ENCODE data around the gene PPP2R2D. TPM values are rescaled to one million over a fixed set of nuclear protein-coding genes. Genes with fewer than 3 reads are reported as not detected.
"Not testable (repeated sequence)": the region's sequence is repeated elsewhere in the genome, so short reads cannot be mapped to it uniquely, and the experiment has no call there.

Gene PPP2R2D
- total RNA-seq, 4 donors from 2014 or later: 39.2 to 79.0 (median 52.9) TPM

GRCh38 chr10:131882590-131883451, 18.0 kb upstream of the PPP2R2D start:
- 75 to 83% methylated on average over 9 to 10 of the region's 10 CpGs for WGBS, 2 donors (ENCODE audit: low coverage in 1 of 2)

GRCh38 chr10:131883621-131884393, 17.0 kb upstream of the PPP2R2D start:
- H3K27ac ChIP-seq; H3K9me3 ChIP-seq; DNase-seq; H3K27me3 ChIP-seq; intact Hi-C loops (cut with DNase I; ENCODE audit: low total_unique reads); H3K4me1 ChIP-seq; H3K4me3 ChIP-seq; H3K36me3 ChIP-seq: not testable (repeated sequence)
- in situ Hi-C loops (cut with MboI; ENCODE audit: low pct_ligation_motif_present in 1 of 4, low pct_unique_long_range_greater_than_20kb in 1 of 4, low sequenced_read_pairs in 3 of 4): loop anchor here in 2 of 4 donors (25.0 kb wide), 2 partner anchors 253 to 1697 kb away; no protein-coding TSS in a partner anchor
- 59% methylated on average over 5 of the region's 7 CpGs; no CpG with 5 or more reads in 1 of the 2 donors for WGBS, 2 donors (ENCODE audit: low coverage in 1 of 2)

More at GRCh38 chr10:131882590-131883451, 18.0 kb upstream of the PPP2R2D start:
- Histone ChIP-seq H3K27me3 (peaks cover 7% of the 10 kb centered on the region), H3K36me3 (no peaks in the 10 kb centered on the region), H3K27ac (no peak overlapping the region), H3K9me3 (no peaks in the 10 kb centered on the region), H3K4me3 (no peak overlapping the region), H3K4me1 (peaks cover 0 to 7% (median 0%) of the 10 kb centered on the region in 4 donors)
- TF ChIP-seq CTCF (IDR thresholded peaks at IDR 0.05) (no peak), POLR2AphosphoS5 (IDR thresholded peaks at IDR 0.05) (no peak), POLR2A (IDR thresholded peaks at IDR 0.05) (no peak), EP300 (IDR thresholded peaks at IDR 0.05; ENCODE audit: low read depth) (no peak)
- no peak for DNase-seq
- intact Hi-C loops (cut with DNase I; ENCODE audit: low total_unique reads): no loop called here
- in situ Hi-C loops (cut with MboI; ENCODE audit: low pct_ligation_motif_present in 1 of 4, low pct_unique_long_range_greater_than_20kb in 1 of 4, low sequenced_read_pairs in 3 of 4): loop anchor here in 2 of 4 donors (25.0 kb wide), 2 partner anchors 254 to 1696 kb away; no protein-coding TSS in a partner anchor

GRCh38 chr10:131885391-131886165, 15.2 kb upstream of the PPP2R2D start:
- intact Hi-C loops (cut with DNase I; ENCODE audit: low total_unique reads) (loop anchor here (5.0 kb wide), 3 partner anchors 137 to 257 kb away; no protein-coding TSS in a partner anchor), in situ Hi-C loops (cut with MboI; ENCODE audit: low pct_ligation_motif_present in 1 of 4, low pct_unique_long_range_greater_than_20kb in 1 of 4, low sequenced_read_pairs in 3 of 4) (loop anchor here in 3 of 4 donors (5.0 to 25.0 kb wide), 3 partner anchors 137 to 1698 kb away; no protein-coding TSS in a partner anchor)
- Histone ChIP-seq H3K4me3 (no peak overlapping the region), H3K36me3 (no peaks in the 10 kb centered on the region), H3K4me1 (peaks cover 0 to 7% (median 0%) of the 10 kb centered on the region in 4 donors), H3K27ac (no peak overlapping the region), H3K9me3 (no peaks in the 10 kb centered on the region), H3K27me3 (peaks cover 10% of the 10 kb centered on the region)
- 17% methylated on average over 19 of the region's 25 CpGs; no CpG with 5 or more reads in 1 of the 2 donors for WGBS, 2 donors (ENCODE audit: low coverage in 1 of 2)
- peak; percentile 82 for DNase-seq
- TF ChIP-seq POLR2A (IDR thresholded peaks at IDR 0.05): no peak
- TF ChIP-seq CTCF (IDR thresholded peaks at IDR 0.05): peak; percentile 94 to 98 (median 97)
- TF ChIP-seq POLR2AphosphoS5 (IDR thresholded peaks at IDR 0.05): no peak
- TF ChIP-seq EP300 (IDR thresholded peaks at IDR 0.05; ENCODE audit: low read depth): no peak

- Histone ChIP-seq H3K36me3 (no peaks in the 10 kb centered on the region), H3K27ac (no peak overlapping the region), H3K4me1 (peaks cover 0 to 7% (median 0%) of the 10 kb centered on the region in 4 donors), H3K9me3 (no peaks in the 10 kb centered on the region), H3K4me3 (no peak overlapping the region), H3K27me3 (peaks cover 16% of the 10 kb centered on the region)
- DNase-seq: no peak
- in situ Hi-C loops (cut with MboI; ENCODE audit: low pct_ligation_motif_present in 1 of 4, low pct_unique_long_range_greater_than_20kb in 1 of 4, low sequenced_read_pairs in 3 of 4) (loop anchor here in 3 of 4 donors (5.0 to 25.0 kb wide), 3 partner anchors 136 to 1699 kb away; no protein-coding TSS in a partner anchor), intact Hi-C loops (cut with DNase I; ENCODE audit: low total_unique reads) (loop anchor here (5.0 kb wide), 3 partner anchors 136 to 256 kb away; no protein-coding TSS in a partner anchor)
- TF ChIP-seq CTCF (IDR thresholded peaks at IDR 0.05) (no peak), POLR2AphosphoS5 (IDR thresholded peaks at IDR 0.05) (no peak), POLR2A (IDR thresholded peaks at IDR 0.05) (no peak), EP300 (IDR thresholded peaks at IDR 0.05; ENCODE audit: low read depth) (no peak)
- WGBS, 2 donors (ENCODE audit: low coverage in 1 of 2): 75 to 83% methylated on average over 1 to 10 of the region's 10 CpGs
These were observed 14.6 kb upstream of the PPP2R2D start for GRCh38 chr10:131886237-131886636.

Data from transverse colon (tissue), 4 donors.